HG02840 (cell line): ENCODE measurements around the gene TRAPPC11.

Experiments used
- ATAC-seq: cut with Tn5 transposase; IDR thresholded peaks from one replicate; pipeline ENCODE4 v1.9.1; 2021; ENCODE audit warnings: mild to moderate bottlenecking, moderate library complexity, moderate number of reproducible peaks; ENCODE audit not compliant: unreplicated experiment, low FRiP score

Gene TRAPPC11

DNA sequence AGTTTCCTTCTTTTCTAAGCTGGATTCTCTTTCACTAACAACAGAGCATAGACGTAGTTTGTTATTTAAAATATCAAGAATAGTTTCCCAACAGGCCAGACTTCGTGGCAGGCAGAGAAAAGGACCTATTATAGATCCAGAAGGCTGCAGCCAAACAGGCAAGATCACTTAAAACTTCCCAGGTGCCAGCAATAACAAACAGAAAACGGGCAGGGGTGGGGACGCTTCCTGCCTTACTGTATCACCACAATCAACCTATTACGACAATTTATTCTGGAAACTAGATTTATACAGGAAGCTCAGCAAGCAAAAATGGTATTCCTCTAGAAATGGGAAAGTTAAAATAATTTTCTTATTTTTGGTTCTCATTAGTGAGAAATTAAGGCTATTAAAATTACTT is 22.2 kb upstream of the TRAPPC11 start:
- no peak for ATAC-seq

DNA sequence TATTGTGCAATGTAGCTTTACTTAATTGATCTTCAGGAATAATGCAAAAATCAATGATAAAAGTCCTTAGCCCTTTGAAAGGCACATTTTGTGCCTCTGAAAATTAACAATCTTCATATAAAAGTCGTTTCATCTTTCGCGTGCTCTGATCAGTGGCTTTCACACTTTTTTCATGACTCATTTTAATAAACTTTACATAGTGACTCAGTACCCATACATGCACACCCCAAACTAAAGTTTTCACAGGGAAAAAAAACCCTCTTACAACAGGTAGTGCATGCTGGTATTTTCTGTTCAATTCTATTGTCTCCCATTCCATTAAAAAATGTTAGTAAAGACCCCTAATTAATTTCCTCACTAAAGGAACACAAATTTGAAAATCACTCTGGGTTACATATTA is 21.6 kb upstream of the TRAPPC11 start:
- no peak for ATAC-seq

GRCh38 chr4:183638436-183638835 is 20.7 kb upstream of the TRAPPC11 start:
- ATAC-seq, result no peak

DNA sequence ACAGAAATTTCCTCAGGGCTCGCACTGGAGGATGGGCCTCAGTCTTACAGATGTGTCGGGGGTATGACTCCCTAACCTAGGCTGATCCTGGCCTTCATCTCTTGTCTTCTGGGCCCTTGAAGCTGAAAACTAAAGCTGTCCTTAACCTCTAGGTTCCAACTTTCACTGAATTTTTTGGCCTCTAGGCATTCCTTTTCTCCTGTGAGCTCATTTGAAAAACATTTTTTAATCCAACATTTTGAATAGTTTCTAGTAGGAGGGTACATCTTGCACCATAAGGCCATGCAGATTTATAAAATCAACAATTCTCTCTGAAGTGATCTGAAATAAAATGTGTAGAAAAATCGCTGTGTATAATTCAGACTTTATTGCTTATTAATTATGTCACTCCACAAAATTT is 19.8 kb upstream of the TRAPPC11 start:
- ATAC-seq, result no peak

- ATAC-seq, result no peak
Measured at GRCh38 chr4:183645326-183645725, 13.8 kb upstream of the TRAPPC11 start.

GRCh38 chr4:183657564-183657963 is 1.5 kb upstream of the TRAPPC11 start:
- no peak for ATAC-seq

GRCh38 chr4:183658362-183659028 is 598 bp upstream of the TRAPPC11 start:
- no peak for ATAC-seq

DNA sequence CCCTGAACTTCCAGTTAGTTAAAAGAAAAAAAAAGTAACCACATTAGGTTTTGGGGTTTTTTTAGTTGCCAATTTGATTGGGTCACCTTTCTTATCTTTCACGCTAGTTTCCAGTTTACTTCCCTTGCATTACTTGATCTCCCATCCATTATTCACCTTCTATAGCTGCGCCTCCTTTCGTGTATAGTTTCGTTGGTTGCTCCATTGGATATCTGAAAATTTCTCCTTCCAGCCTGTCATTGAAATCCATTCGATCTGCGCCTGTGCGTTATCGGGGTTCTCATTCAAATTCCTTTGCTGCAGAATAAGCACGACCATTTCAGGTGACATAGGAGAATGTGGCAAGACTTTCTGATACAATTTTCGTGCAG is 764 bp downstream of the TRAPPC11 start:
- ATAC-seq, result no peak

DNA sequence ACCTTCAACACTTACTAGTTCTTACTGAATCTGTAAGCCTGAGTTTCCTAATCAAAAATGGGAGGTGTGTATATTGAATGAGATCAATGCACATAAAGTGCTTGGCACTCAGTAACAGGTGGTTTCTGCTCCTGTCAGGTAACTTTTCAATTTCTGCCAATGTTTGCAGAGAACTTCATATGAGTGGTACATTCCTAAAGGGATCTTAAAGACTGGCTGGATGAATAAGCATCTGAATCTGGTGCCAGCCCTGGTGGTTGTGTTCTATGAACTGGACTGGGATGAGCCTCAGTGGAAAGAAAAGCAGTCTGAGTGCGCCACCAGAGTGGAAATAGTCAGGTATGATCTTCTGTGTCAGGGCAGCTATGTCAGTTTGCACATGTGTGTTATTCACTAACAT is 7.0 kb downstream of the TRAPPC11 start:
- no peak for ATAC-seq

DNA sequence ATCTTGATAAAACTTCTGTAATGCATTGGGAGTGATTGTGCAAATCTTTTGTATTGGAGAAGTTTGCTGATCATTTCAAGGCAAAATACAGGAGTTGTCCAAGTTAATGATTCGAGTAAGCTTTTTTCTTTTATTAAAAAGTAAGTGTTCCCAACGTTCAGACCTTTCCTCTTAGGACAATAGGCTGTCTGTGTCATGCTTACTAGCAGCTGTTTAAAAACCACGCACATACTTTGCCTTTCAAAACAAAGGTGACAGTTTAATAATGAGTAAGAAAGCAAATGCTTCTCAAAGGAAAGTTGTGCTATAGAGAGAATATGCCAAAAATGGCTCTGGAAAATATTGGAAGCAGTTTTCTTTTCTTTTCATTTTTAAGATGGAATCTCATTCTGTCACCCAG is 11.2 kb downstream of the TRAPPC11 start:
- ATAC-seq, result no peak

GRCh38 chr4:183670960-183671555 is 12.0 kb downstream of the TRAPPC11 start:
- no peak for ATAC-seq

DNA sequence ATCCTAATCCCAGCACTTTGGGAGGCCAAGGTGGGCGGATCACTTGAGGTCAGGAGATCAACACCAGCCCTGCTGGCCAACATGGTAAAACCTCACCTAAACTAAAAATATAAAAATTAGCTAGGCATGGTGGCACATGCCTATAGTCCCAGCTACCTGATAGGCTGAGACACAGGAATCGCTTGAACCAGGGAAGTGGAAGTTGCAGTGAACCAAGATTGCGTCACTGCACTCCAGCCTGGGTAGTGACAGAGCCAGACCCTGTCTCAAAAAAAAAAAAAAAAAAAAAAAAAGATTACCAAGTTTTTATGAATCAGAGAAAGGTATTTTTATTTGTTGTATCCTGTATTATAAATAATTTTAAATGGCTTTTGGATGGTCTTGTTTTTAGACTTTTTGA is 15.1 kb downstream of the TRAPPC11 start:
- ATAC-seq, result no peak

GRCh38 chr4:183675625-183676024 is 16.5 kb downstream of the TRAPPC11 start:
- no peak for ATAC-seq

DNA sequence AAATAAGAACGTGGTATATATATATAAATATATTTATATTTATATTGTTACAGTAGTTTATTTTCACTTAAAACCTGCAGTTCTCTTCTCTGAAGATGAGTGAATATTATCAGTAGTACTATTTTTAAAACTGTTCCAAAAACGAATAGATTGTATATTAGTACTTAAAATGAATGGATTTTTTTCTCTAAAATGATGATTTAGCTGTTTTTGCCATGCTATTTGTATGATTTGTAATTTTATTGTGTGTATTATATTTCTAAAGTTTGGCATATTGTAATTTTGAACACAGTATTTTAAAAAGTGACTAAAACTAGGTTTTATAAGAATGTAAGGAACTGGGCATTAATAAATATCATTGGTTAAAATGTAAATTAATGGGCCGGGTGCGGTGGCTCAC is 22.0 kb downstream of the TRAPPC11 start:
- ATAC-seq, result no peak

DNA sequence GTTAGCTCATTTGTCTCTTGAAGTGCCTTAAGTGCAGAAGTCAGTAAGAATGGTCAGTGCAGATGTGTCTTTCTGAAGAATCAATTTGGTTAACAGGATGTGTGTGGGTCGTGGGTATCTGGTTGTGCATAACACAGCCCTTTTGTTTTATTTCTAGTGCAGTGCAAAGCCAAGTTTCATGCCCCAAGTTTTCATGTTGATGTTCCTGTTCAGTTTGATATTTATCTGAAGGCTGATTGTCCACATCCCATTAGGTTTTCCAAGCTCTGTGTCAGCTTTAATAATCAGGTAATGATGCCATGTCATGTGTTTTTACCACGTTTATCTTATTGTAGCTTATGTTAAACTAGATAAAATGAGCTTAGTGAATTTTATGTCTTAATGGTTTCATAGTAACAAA is 27.4 kb downstream of the TRAPPC11 start:
- ATAC-seq, result no peak

DNA sequence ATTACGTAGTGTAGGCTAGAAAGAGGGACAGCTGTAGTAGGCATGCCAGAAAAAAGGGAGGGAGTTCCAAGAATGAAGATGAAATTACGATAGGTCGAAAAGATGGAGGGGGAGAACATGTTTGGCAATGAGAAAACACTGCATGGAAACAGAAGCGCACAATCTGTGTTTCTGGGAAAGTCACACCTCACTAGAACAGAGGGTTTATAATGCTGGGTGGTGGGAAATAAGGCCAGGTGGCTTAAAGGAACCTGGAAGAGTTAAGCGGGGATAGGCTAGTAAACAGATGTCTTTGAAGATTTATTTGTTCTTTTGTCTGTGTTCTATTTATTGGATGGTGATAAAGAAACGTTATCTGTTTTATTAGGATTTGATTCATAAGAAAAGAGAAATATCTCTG is 29.1 kb downstream of the TRAPPC11 start:
- no peak for ATAC-seq

GRCh38 chr4:183691006-183691405 is 31.9 kb downstream of the TRAPPC11 start:
- no peak for ATAC-seq

DNA sequence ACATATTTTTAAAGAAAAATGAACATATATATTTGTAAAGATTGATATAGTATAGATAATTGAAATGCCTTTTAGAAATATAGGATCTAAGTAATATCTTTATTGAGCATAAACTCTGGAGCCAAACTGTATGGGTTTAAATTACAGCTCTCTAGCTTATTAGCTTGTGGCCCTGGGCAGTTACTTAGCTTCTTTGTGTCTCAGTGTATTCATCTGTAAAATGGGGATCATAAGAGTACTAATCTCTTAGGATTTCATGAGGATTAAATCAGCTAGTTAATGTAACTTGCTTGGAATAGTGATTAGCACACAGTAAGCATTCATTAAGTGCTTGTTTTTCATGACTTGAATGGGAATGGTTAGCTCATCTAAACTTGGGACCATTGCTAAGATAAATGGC is 32.8 kb downstream of the TRAPPC11 start:
- no peak for ATAC-seq

GRCh38 chr4:183698909-183699308 is 39.8 kb downstream of the TRAPPC11 start:
- no peak for ATAC-seq

GRCh38 chr4:183700407-183700806 is 41.3 kb downstream of the TRAPPC11 start:
- no peak for ATAC-seq

GRCh38 chr4:183702492-183702891 is 43.4 kb downstream of the TRAPPC11 start:
- ATAC-seq, result no peak

DNA sequence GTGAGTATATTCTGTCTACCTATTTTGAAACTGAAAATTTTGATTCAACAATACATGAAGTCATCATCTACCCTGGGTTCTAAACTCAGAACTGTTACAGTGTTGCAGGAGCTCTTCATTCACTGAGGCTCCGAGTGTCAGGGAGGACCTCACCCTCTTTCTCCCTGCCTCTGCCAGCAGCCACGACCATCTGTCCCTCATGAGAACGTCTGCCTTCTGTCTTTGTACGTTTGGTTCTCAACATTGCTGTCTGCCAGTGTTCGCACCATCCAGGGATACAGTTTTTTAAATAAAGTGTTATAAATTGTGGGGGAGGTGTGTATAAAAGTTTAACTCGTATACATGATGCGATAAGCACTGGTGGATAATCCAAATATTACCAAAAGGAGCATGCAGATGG is 55.5 kb downstream of the TRAPPC11 start:
- no peak for ATAC-seq

DNA sequence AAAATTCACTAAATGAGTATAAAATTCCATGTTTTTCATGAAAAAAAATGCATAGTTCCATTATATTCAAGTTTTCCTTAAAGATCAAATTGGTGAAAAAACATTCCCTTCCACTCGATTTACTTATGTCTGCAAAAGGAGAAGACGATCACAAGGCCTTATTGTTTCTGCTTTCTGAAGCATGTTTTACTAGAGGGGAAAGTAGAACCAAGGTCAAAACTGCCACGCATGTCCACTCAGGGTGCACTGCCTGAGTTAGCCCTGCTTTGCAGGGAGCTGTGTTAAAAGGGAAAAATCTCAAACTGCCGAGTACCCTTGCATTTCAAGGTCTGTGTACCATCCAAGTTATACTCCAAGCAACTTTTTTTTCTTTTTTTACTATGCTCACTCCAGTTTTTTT is 57.2 kb downstream of the TRAPPC11 start:
- ATAC-seq, result no peak
